ENCODE data around the gene TRMT44.

DNA sequence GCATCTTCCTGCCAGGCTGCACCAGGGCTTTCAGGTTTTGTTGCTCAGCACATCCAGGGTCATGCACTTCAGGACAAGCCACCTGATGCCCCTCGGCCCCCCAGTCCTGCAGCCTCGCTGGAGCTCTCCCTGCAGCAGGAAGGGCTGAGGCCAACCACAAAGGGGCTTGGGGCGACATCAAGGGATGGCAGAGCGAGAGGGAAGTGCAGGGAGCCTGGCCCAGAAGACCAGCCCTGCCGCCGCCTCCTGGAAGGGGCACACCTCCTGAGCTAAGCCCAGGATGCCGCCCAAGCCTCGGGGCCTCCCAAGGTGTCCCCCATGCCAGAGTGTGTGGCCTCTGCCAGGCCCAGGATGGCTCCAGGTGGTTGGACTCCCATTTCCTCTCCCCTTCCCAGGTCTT is 37.1 kb downstream of the TRMT44 start:
- TF ChIP-seq, protein P1, sequence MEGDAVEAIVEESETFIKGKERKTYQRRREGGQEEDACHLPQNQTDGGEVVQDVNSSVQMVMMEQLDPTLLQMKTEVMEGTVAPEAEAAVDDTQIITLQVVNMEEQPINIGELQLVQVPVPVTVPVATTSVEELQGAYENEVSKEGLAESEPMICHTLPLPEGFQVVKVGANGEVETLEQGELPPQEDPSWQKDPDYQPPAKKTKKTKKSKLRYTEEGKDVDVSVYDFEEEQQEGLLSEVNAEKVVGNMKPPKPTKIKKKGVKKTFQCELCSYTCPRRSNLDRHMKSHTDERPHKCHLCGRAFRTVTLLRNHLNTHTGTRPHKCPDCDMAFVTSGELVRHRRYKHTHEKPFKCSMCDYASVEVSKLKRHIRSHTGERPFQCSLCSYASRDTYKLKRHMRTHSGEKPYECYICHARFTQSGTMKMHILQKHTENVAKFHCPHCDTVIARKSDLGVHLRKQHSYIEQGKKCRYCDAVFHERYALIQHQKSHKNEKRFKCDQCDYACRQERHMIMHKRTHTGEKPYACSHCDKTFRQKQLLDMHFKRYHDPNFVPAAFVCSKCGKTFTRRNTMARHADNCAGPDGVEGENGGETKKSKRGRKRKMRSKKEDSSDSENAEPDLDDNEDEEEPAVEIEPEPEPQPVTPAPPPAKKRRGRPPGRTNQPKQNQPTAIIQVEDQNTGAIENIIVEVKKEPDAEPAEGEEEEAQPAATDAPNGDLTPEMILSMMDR (optimal IDR thresholded peaks at IDR 0.05 in 1 of 3, IDR thresholded peaks at IDR 0.05 in 1 of 3, conservative IDR thresholded peaks at IDR 0.05 in 1 of 3; ENCODE audit: extremely low read depth in 1 of 3, insufficient read depth in 2 of 3, low read length in 3 of 3): no peak
- no peak for TF ChIP-seq EZH2 (IDR thresholded peaks at IDR 0.05; ENCODE audit: low read length)
